Ovary (tissue), 9 donors: ENCODE data around the gene GRIN2A. TPM values are rescaled to one million over a fixed set of nuclear protein-coding genes. Genes with fewer than 3 reads are reported as not detected.

Source experiments
- DNase-seq, 5 donors: peaks; one replicate each; pipeline ENCODE4 v3.0.0-alpha.2; 2019 to 2020
- H3K27ac ChIP-seq, 2 donors: fragments of 200-600 bp; one replicate each; pipeline versions ENCODE4 v1.5.1 to v1.8.0; 2019 to 2022
- H3K27me3 ChIP-seq: fragments of 200-600 bp; one replicate; pipeline ENCODE4 v1.8.0; 2022
- H3K36me3 ChIP-seq: fragments of 200-600 bp; sonication (generic); one replicate; pipeline ENCODE4 v1.5.1; 2019
- H3K4me1 ChIP-seq: one replicate; pipeline ENCODE4 v1.8.1; 2013; ENCODE audit warnings: mild to moderate bottlenecking, moderate library complexity; ENCODE audit not compliant: insufficient read depth
- H3K4me3 ChIP-seq: fragments of 200-600 bp; sonication (generic); one replicate; pipeline ENCODE4 v1.5.1; 2017
- H3K9me3 ChIP-seq, 2 donors: fragments of 200-600 bp in 1 of 2; sonication (generic) in 1 of 2; one replicate each; pipeline versions ENCODE4 v1.5.1 to v1.8.1; 2013 to 2019; ENCODE audit warnings: mild to moderate bottlenecking in 1 of 2, moderate library complexity in 1 of 2
- EP300 ChIP-seq: sonication (generic); formaldehyde crosslinking; IDR thresholded peaks from one replicate; pipeline ENCODE4 v1.6.1; 2017; ENCODE audit warnings: antibody characterized with exemption
- POLR2A ChIP-seq: fragments of 450-650 bp; IDR thresholded peaks from one replicate; pipeline ENCODE4 v1.6.1; 2017; ENCODE audit warnings: antibody characterized with exemption, mild to moderate bottlenecking, moderate library complexity
- WGBS, 3 donors: extraction: QIAGEN DNeasy Blood & Tissue Kit in 1 of 3; methylation state at CpG; one replicate each; pipeline versions ENCODE4 v1.1.5 to v1.1.7; 2013 to 2017; 5-methylcytosine and 5-hydroxymethylcytosine counted together
- intact Hi-C, 4 donors: fragments of 100-400 bp; cut with DNase I; formaldehyde crosslinking; loops; one replicate each; pipeline versions ENCODE4 v1.11.0 to v1.15.1; 2022 to 2023
- polyA plus RNA-seq, 2 donors: library from polyadenylated mRNA; stranded (reverse); fragments of 200-250 nt in 1 of 2; fragments of 350-450 nt in 1 of 2; fragmentation: Illumina TruSeq in 1 of 2; extraction: RNeasy Lipid Tissue Mini Kit (QIAGEN cat#74804) in 1 of 2; gene quantifications; one replicate each; pipeline ENCODE4 v1.2.3, GENCODE V29; 2013 to 2014
- total RNA-seq, 7 donors: library from RNA; depleted of rRNA in 2 of 7; stranded (reverse); fragments of >200 nt in 2 of 7; fragmentation: NEBNext Ultra II Directional in 3 of 7; extraction: Animal tissue kit (Norgen Biotek cat#: 25700) in 3 of 7; gene quantifications; one replicate each; pipeline versions ENCODE4 v1.1.0 to v1.2.4, GENCODE V29; 2016 to 2023
- TF ChIP-seq, protein P1 (sequence below), 3 donors: fragments of 450-650 bp in 2 of 3; fragments of 200-600 bp in 1 of 3; IDR thresholded peaks; one replicate each; pipeline versions ENCODE4 v1.5.1 to v1.8.0; 2016 to 2022; ENCODE audit warnings: antibody characterized with exemption in 3 of 3, mild to moderate bottlenecking in 1 of 3
- donor health status: DM: no; HTN: no; CAD: no; lungs with moderate emphysema.
- donor health status: DM: no; HTN: no; CAD: no.
- donor health status: Bipolar disorder and iron deficiency.
- donor health status: DM: yes; HTN: yes; CAD: no.
- donor health status: DM: no; HTN: no; CAD: no.
- donor health status: DM: yes; HTN: yes; CAD: no.

The GRIN2A gene
- total and polyA plus RNA-seq, 9 donors: 0.08 to 5.4 (median 0.57) TPM; not detected in 1

DNA sequence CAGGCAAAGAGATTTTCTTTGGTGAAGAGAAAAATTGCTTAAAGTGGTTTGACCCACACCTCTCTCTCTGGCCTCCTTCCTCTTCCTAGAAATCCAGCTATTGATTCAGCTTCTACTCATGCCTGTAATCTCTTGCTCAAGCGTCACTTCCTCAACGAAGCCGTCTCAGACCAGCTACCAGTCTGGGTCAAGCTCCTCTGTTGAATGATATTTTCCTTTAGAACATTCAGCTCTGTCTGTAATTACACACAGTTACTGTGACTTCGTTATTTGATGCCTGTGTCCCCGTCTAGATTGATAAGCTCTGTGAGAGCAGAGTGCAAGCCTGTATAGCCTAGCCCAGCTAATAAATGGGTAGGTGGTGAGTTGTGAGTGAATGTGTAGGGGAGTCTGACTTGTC, 168.5 kb downstream of the GRIN2A start:
- 52 to 69% (median 68%) methylated on average over 5 of the region's 5 CpGs for WGBS, 3 donors
- Histone ChIP-seq H3K36me3 (no peaks in the 10 kb centered on the region), H3K27ac (no peak overlapping the region), H3K4me1 (peaks cover 4% of the 10 kb centered on the region), H3K4me3 (no peak overlapping the region), H3K27me3 (no peaks in the 10 kb centered on the region), H3K9me3 (no peaks in the 10 kb centered on the region)
- intact Hi-C loops: no loop called here
- TF ChIP-seq POLR2A (no peak), EP300 (no peak)
- TF ChIP-seq, protein P1, sequence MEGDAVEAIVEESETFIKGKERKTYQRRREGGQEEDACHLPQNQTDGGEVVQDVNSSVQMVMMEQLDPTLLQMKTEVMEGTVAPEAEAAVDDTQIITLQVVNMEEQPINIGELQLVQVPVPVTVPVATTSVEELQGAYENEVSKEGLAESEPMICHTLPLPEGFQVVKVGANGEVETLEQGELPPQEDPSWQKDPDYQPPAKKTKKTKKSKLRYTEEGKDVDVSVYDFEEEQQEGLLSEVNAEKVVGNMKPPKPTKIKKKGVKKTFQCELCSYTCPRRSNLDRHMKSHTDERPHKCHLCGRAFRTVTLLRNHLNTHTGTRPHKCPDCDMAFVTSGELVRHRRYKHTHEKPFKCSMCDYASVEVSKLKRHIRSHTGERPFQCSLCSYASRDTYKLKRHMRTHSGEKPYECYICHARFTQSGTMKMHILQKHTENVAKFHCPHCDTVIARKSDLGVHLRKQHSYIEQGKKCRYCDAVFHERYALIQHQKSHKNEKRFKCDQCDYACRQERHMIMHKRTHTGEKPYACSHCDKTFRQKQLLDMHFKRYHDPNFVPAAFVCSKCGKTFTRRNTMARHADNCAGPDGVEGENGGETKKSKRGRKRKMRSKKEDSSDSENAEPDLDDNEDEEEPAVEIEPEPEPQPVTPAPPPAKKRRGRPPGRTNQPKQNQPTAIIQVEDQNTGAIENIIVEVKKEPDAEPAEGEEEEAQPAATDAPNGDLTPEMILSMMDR (IDR thresholded peaks at IDR 0.05): no peak
- no peak for DNase-seq

DNA sequence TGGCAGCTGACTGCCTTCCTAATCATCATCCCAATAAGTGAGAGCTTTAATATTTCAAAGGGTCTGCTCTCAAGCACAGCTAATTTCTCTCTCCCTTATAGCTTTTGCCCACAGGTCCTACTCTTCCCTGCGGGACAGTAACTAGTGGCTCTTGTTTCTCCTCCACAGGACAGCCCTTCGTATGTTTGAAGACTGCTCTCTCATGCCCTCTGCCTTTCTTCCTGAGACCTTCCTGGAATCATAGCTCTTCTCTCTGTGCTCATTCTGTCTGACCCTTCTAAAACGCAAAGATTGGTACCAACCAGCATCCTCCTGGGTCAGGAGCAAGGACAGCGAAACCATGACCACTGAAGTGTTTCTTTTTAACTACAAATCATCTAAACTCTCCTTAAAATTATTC, 168.9 kb downstream of the GRIN2A start:
- no peak for DNase-seq
- intact Hi-C loops: no loop called here
- Histone ChIP-seq H3K27me3 (no peaks in the 10 kb centered on the region), H3K36me3 (no peaks in the 10 kb centered on the region), H3K9me3 (no peaks in the 10 kb centered on the region), H3K4me3 (no peak overlapping the region), H3K4me1 (peaks cover 4% of the 10 kb centered on the region), H3K27ac (no peak overlapping the region)
- TF ChIP-seq, protein P1 (IDR thresholded peaks at IDR 0.05): no peak
- TF ChIP-seq EP300: no peak
- no peak for TF ChIP-seq POLR2A
- 82 to 88% (median 85%) methylated on average over 4 of the region's 4 CpGs for WGBS, 3 donors

DNA sequence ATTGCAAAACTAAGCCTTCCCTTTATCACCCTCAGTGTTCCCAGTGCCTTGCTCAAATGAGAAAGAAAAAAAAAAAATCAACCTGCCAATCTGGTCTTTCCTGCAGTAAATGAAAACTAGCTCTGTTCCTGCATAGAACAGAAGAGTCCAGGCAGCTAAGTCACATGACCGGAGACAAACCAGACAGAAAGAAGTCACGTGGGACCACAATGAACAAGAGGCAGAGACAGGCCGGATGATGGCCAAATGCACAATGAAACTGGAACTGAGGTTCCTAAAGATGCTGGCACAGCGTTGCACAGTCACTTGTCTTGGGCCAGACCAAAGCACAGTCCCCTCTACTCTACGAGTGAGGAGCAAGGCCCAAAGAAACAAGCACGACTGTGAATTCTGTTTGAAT, 172.5 kb downstream of the GRIN2A start:
- TF ChIP-seq EP300 (no peak), POLR2A (no peak)
- TF ChIP-seq, protein P1 (IDR thresholded peaks at IDR 0.05): no peak
- DNase-seq: no peak
- H3K9me3 ChIP-seq: no peaks in the 10 kb centered on the region
- intact Hi-C loops: no loop called here
- no peak overlapping the region for H3K4me3 ChIP-seq
- 80 to 91% (median 86%) methylated on average over 6 of the region's 6 CpGs for WGBS, 3 donors
- no peaks in the 10 kb centered on the region for H3K27me3 ChIP-seq
- peaks cover 4% of the 10 kb centered on the region for H3K4me1 ChIP-seq
- H3K36me3 ChIP-seq: no peaks in the 10 kb centered on the region
- H3K27ac ChIP-seq: no peak overlapping the region

DNA sequence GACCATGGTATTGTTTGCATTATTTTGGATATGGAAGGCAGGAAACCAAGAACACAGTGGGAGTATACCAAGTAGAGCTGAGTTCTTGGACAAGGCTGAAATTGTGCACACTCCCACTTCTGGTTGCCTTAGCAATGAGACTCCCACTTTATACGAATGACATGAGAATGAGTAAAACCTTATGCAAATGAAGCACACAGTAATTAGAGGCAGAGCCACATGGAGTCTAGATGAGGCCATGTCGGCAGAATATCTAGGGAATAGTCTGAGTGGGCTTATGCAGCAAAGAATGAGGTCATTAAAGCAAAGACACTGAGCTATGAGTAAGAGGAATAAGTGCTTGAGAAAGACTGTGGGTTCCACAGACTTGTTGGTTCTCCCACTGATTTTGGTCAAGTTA, 178.7 kb downstream of the GRIN2A start:
- TF ChIP-seq, protein P1 (IDR thresholded peaks at IDR 0.05): no peak
- TF ChIP-seq EP300 (no peak), POLR2A (no peak)
- no peak overlapping the region for H3K4me3 ChIP-seq
- no peak for DNase-seq
- intact Hi-C loops: no loop called here
- H3K27me3 ChIP-seq: no peaks in the 10 kb centered on the region
- no peaks in the 10 kb centered on the region for H3K36me3 ChIP-seq
- H3K9me3 ChIP-seq: no peaks in the 10 kb centered on the region
- no peak overlapping the region for H3K27ac ChIP-seq
- H3K4me1 ChIP-seq: no peaks in the 10 kb centered on the region
- 6 to 16% (median 8%) methylated on average over 2 of the region's 2 CpGs for WGBS, 3 donors
